ENCODE results near the gene HTR4. TPM values are rescaled to one million over a fixed set of nuclear protein-coding genes. Genes with fewer than 3 reads are reported as not detected.

HTR4 gene
- total and polyA plus RNA-seq, 5 donors from 2014 or later = not detected

DNA sequence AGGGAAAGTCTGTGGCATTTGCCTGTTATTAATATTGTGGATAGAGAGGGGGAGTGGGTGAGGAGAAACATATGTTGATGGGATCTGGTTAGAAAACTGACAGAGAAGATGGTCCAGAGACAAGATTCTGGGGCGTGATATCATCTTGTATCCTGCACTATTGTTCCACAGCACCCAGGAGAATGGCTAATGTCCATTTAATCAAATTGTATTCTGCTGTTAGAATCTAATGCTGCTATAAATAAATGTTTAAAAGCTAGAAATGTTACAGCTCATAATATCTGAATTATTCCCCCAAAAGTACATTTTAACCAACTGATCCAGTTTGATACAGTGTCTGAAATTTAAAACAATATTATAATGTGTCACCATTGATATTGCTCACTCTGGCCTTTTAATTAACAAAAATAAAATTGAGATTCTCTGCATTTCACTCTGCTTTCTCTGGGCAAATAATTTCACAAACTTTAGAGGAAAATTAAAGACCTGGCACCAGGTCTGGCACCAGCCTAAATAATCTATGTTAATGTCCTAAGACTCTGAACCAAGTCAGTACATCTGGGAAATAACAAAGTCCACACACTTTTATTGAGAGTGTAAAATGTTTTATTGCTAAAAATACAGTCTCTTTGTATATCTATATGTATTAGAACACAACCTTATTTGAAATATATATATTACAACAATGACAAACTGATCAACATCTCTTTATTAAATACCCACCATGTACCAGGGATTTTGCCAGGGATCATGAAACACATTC, 18.8 kb downstream of the HTR4 start:
- Histone ChIP-seq H3K27ac (ENCODE audit: insufficient read depth, low read length, poor library complexity, severe bottlenecking) (no peak overlapping the region), H3K4me3 (ENCODE audit: low read depth, low read length) (no peak overlapping the region), H3K36me3 (ENCODE audit: control insufficient read depth, insufficient read depth, low read length) (no peaks in the 10 kb centered on the region), H3K27me3 (ENCODE audit: control insufficient read depth, insufficient read depth, low read length) (peaks cover 4% of the 10 kb centered on the region), H3K9me3 (ENCODE audit: control insufficient read depth in 2 of 2, low read length in 2 of 2) (no peaks in the 10 kb centered on the region), H3K4me1 (ENCODE audit: control insufficient read depth, insufficient read depth, low read length, poor library complexity, severe bottlenecking) (no peaks in the 10 kb centered on the region)
- no peak for ATAC-seq (ENCODE audit: low read depth in 2 of 2)
- H3K4me3 Mint-ChIP-seq = no peak overlapping the region
- no peaks in the 10 kb centered on the region for H3K4me1 Mint-ChIP-seq
- DNase-seq = no peak
- H3K27ac Mint-ChIP-seq = no peak overlapping the region
- H3K9me3 Mint-ChIP-seq = peaks cover 0 to 2% (median 0%) of the 10 kb centered on the region in 7 donors
- no peaks in the 10 kb centered on the region for H3K36me3 Mint-ChIP-seq
- peaks cover 15% of the 10 kb centered on the region for H3K27me3 Mint-ChIP-seq

DNA sequence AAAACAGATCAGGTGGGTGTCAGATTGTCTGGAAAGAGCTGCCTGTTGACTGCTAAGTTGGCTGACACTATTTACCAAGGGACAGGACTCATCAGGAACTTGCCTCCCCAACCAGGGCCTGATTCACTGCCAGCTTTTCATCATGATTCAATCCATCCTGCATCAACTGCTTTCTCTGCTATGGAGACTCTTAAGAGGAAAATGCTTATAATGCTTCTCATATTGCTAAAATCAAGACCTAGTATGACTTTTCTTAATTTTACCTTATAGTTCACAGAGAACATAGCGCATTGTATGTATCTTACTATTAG, 21.3 kb downstream of the HTR4 start:
- no peak overlapping the region for H3K4me3 ChIP-seq (ENCODE audit: low read depth, low read length)
- H3K4me1 ChIP-seq (ENCODE audit: control insufficient read depth, insufficient read depth, low read length, poor library complexity, severe bottlenecking) = no peaks in the 10 kb centered on the region
- Mint-ChIP-seq H3K36me3 (no peaks in the 10 kb centered on the region), H3K27me3 (peaks cover 15% of the 10 kb centered on the region), H3K4me1 (no peaks in the 10 kb centered on the region), H3K4me3 (no peak overlapping the region), H3K27ac (no peak overlapping the region), H3K9me3 (no peaks in the 10 kb centered on the region)
- H3K36me3 ChIP-seq (ENCODE audit: control insufficient read depth, insufficient read depth, low read length) = no peaks in the 10 kb centered on the region
- no peak for ATAC-seq (ENCODE audit: low read depth in 2 of 2)
- H3K27me3 ChIP-seq (ENCODE audit: control insufficient read depth, insufficient read depth, low read length) = peaks cover 4% of the 10 kb centered on the region
- no peaks in the 10 kb centered on the region for H3K9me3 ChIP-seq (ENCODE audit: control insufficient read depth in 2 of 2, low read length in 2 of 2)
- no peak overlapping the region for H3K27ac ChIP-seq (ENCODE audit: insufficient read depth, low read length, poor library complexity, severe bottlenecking)
- DNase-seq = no peak

DNA sequence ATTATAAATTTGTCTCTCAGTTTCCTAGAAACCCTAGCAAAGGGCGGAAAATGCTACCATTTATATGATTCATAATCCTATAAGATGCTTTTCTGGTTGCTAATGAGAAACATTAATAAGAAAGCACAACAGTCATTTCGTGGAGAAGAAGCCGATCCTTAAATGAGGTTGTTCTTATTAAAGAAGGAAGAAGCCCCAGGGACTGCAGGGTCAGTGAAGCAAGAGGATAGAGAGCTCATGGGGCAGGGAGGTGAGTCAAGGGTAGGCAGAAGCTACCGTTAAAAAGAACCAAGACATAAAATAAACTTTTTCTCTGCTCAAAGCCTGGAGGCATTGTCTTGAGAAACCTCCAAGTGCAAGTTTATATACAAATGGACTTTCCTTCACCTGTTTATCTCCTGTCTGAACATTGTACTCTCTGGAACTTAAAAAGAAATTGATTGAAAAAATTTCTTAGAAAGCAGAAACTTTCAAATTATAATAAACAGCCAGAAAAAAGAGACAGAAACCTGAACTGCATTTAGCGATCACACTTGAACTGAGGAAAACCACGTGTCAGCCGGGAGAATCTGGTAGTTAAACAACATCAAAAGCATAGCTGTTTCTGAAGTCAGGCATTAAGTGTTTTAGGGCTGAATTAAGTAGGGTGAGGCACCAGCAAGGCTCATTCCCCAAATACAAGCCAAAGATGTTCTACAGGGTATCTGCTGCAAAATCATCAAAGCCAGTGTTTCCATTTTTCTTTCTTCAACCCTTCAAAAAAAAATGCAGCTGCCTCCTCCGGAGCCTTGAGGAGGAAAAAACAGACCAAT, 21.9 kb downstream of the HTR4 start:
- no peaks in the 10 kb centered on the region for H3K36me3 Mint-ChIP-seq
- Histone ChIP-seq H3K4me3 (ENCODE audit: low read depth, low read length) (no peak overlapping the region), H3K27ac (ENCODE audit: insufficient read depth, low read length, poor library complexity, severe bottlenecking) (no peak overlapping the region), H3K4me1 (ENCODE audit: control insufficient read depth, insufficient read depth, low read length, poor library complexity, severe bottlenecking) (no peaks in the 10 kb centered on the region), H3K9me3 (ENCODE audit: control insufficient read depth in 2 of 2, low read length in 2 of 2) (no peaks in the 10 kb centered on the region), H3K36me3 (ENCODE audit: control insufficient read depth, insufficient read depth, low read length) (no peaks in the 10 kb centered on the region), H3K27me3 (ENCODE audit: control insufficient read depth, insufficient read depth, low read length) (peaks cover 4% of the 10 kb centered on the region)
- DNase-seq (no peak), ATAC-seq (ENCODE audit: low read depth in 2 of 2) (no peak)
- H3K4me3 Mint-ChIP-seq = no peak overlapping the region
- H3K27ac Mint-ChIP-seq = no peak overlapping the region
- H3K9me3 Mint-ChIP-seq = no peaks in the 10 kb centered on the region
- H3K4me1 Mint-ChIP-seq = no peaks in the 10 kb centered on the region
- peaks cover 15% of the 10 kb centered on the region for H3K27me3 Mint-ChIP-seq

DNA sequence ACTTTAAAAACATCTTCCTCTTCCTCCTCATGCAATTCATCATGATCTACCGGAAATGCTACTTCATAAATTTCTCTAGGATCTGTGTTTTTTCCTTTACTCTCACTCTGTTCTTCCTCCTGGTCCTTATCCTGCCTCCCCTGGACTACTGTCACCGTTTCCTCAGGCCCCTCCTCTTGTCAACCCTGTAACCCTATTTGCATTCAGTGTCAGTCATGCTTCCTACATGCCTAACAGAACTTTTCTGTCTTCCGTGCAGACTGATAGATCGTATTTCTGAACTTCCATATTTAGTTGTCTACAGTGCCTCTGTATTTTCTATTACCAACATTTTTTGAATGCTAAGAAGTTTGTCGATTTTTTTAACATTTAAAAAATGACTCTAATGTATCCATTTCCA, 27.3 kb downstream of the HTR4 start:
- no peak overlapping the region for H3K27ac ChIP-seq (ENCODE audit: insufficient read depth, low read length, poor library complexity, severe bottlenecking)
- H3K4me3 ChIP-seq (ENCODE audit: low read depth, low read length) = no peak overlapping the region
- H3K9me3 Mint-ChIP-seq = peaks cover 0 to 2% (median 0%) of the 10 kb centered on the region in 7 donors
- no peaks in the 10 kb centered on the region for H3K36me3 Mint-ChIP-seq
- ATAC-seq (ENCODE audit: low read depth in 2 of 2) (no peak), DNase-seq (no peak)
- no peaks in the 10 kb centered on the region for H3K36me3 ChIP-seq (ENCODE audit: control insufficient read depth, insufficient read depth, low read length)
- no peaks in the 10 kb centered on the region for H3K4me1 Mint-ChIP-seq
- no peaks in the 10 kb centered on the region for H3K4me1 ChIP-seq (ENCODE audit: control insufficient read depth, insufficient read depth, low read length, poor library complexity, severe bottlenecking)
- no peak overlapping the region for H3K27ac Mint-ChIP-seq
- no peaks in the 10 kb centered on the region for H3K9me3 ChIP-seq (ENCODE audit: control insufficient read depth in 2 of 2, low read length in 2 of 2)
- H3K4me3 Mint-ChIP-seq = no peak overlapping the region
- H3K27me3 ChIP-seq (ENCODE audit: control insufficient read depth, insufficient read depth, low read length) = peaks cover 2% of the 10 kb centered on the region
- peaks cover 9% of the 10 kb centered on the region for H3K27me3 Mint-ChIP-seq

DNA sequence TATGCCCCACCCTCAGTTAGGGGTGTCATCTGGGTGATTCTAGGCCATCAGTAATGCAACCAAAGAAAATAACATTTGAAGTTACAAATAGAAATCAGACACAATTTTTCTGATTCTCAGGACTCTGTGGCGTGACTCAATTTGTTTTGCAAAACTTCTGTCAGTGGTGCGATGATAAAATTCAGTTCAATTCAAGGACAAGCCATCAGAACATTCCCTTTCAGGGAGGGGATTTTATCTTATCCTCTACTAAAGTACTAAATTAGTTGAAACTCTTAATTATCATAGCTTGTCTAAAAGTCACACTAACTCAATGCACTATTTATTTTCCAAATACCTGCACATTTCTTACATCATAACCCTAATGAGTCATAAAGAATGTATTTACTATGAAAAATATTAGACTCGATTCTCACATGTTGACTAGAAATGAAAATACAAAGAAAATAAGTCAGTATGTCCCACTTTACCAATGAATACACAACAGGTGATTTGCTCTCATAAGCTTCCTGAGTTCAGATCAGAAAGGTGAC, 28.2 kb downstream of the HTR4 start:
- ATAC-seq (ENCODE audit: low read depth in 2 of 2) (no peak), DNase-seq (no peak)
- H3K36me3 Mint-ChIP-seq = no peaks in the 10 kb centered on the region
- H3K27ac Mint-ChIP-seq = no peak overlapping the region
- no peaks in the 10 kb centered on the region for H3K9me3 ChIP-seq (ENCODE audit: control insufficient read depth in 2 of 2, low read length in 2 of 2)
- no peaks in the 10 kb centered on the region for H3K36me3 ChIP-seq (ENCODE audit: control insufficient read depth, insufficient read depth, low read length)
- H3K9me3 Mint-ChIP-seq = peaks cover 0 to 2% (median 0%) of the 10 kb centered on the region in 7 donors
- peaks cover 9% of the 10 kb centered on the region for H3K27me3 Mint-ChIP-seq
- no peaks in the 10 kb centered on the region for H3K4me1 ChIP-seq (ENCODE audit: control insufficient read depth, insufficient read depth, low read length, poor library complexity, severe bottlenecking)
- H3K27ac ChIP-seq (ENCODE audit: insufficient read depth, low read length, poor library complexity, severe bottlenecking) = no peak overlapping the region
- peaks cover 0 to 2% (median 0%) of the 10 kb centered on the region in 4 donors for H3K4me1 Mint-ChIP-seq
- H3K27me3 ChIP-seq (ENCODE audit: control insufficient read depth, insufficient read depth, low read length) = peaks cover 2% of the 10 kb centered on the region
- H3K4me3 ChIP-seq (ENCODE audit: low read depth, low read length) = no peak overlapping the region
- H3K4me3 Mint-ChIP-seq = no peak overlapping the region

DNA sequence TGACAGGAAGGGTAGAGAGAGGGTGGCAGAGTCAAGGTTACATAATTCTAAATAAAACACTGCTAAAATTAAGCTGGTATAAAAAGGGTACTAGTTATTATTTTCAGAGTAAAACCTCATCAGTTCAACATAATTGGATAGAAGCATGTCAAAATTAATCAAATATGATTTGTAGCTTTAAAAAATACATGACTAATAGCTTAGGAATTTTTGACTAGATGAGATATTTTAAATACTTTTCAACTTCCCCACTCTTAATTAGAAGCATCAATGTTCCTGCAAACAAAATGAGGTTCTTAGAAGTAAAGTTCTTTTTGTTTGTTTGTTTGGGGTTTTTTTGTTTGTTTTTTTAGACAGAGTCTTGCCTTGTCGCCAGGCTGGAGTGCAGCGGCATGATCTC, 29.1 kb downstream of the HTR4 start:
- DNase-seq (no peak), ATAC-seq (ENCODE audit: low read depth in 2 of 2) (no peak)
- no peaks in the 10 kb centered on the region for H3K36me3 Mint-ChIP-seq
- Histone ChIP-seq H3K4me3 (ENCODE audit: low read depth, low read length) (no peak overlapping the region), H3K4me1 (ENCODE audit: control insufficient read depth, insufficient read depth, low read length, poor library complexity, severe bottlenecking) (no peaks in the 10 kb centered on the region), H3K9me3 (ENCODE audit: control insufficient read depth in 2 of 2, low read length in 2 of 2) (no peaks in the 10 kb centered on the region), H3K36me3 (ENCODE audit: control insufficient read depth, insufficient read depth, low read length) (no peaks in the 10 kb centered on the region), H3K27ac (ENCODE audit: insufficient read depth, low read length, poor library complexity, severe bottlenecking) (no peak overlapping the region), H3K27me3 (ENCODE audit: control insufficient read depth, insufficient read depth, low read length) (peaks cover 2% of the 10 kb centered on the region)
- peaks cover 0 to 5% (median 1%) of the 10 kb centered on the region in 4 donors for H3K4me1 Mint-ChIP-seq
- no peak overlapping the region for H3K4me3 Mint-ChIP-seq
- peaks cover 0 to 2% (median 0%) of the 10 kb centered on the region in 7 donors for H3K9me3 Mint-ChIP-seq
- no peak overlapping the region for H3K27ac Mint-ChIP-seq
- peaks cover 4% of the 10 kb centered on the region for H3K27me3 Mint-ChIP-seq

DNA sequence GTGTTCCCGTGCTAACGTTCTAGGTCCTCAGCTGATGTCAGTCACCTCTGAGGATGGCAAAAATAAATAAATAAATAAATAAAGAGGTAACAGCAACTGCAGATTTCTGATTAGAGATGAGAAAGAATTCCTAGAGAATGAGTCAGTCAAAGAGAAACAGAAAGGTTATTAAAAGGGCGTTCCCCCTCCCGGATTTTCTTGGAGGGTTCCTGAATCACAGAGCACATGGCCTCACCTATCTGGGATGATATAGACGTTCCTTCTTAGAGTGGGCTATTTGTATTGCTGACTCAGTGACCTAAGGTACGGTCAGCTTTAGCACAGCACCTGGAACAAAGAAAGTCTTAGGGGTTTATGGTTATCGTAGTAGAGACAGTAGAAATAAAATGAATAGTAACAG, 30.6 kb downstream of the HTR4 start:
- H3K9me3 Mint-ChIP-seq = peaks cover 0 to 2% (median 0%) of the 10 kb centered on the region in 7 donors
- no peak overlapping the region for H3K27ac Mint-ChIP-seq
- no peaks in the 10 kb centered on the region for H3K4me1 ChIP-seq (ENCODE audit: control insufficient read depth, insufficient read depth, low read length, poor library complexity, severe bottlenecking)

More for the DNA sequence above, 30.6 kb downstream of the HTR4 start:
- no peak overlapping the region for H3K4me3 Mint-ChIP-seq
- ATAC-seq (ENCODE audit: low read depth in 2 of 2) (no peak), DNase-seq (no peak)
- peaks cover 8% of the 10 kb centered on the region for H3K27me3 Mint-ChIP-seq
- peaks cover 2% of the 10 kb centered on the region for H3K27me3 ChIP-seq (ENCODE audit: control insufficient read depth, insufficient read depth, low read length)
- H3K27ac ChIP-seq (ENCODE audit: insufficient read depth, low read length, poor library complexity, severe bottlenecking) = no peak overlapping the region
- no peaks in the 10 kb centered on the region for H3K36me3 Mint-ChIP-seq
- no peaks in the 10 kb centered on the region for H3K9me3 ChIP-seq (ENCODE audit: control insufficient read depth in 2 of 2, low read length in 2 of 2)
- no peaks in the 10 kb centered on the region for H3K36me3 ChIP-seq (ENCODE audit: control insufficient read depth, insufficient read depth, low read length)
- H3K4me3 ChIP-seq (ENCODE audit: low read depth, low read length) = no peak overlapping the region
- H3K4me1 Mint-ChIP-seq = peaks cover 0 to 5% (median 1%) of the 10 kb centered on the region in 4 donors

All from CD4-positive, CD25-positive, alpha-beta regulatory T cell (primary cell).